Measurements from ENCODE around the gene DPAGT1.

DPAGT1 gene

GRCh38 chr11:119057000-119057769 lies 44.5 kb downstream of the DPAGT1 start, which contains the start of gene HYOU1:
HYOU1 (minus strand) TSS chr11:119057205; CDS start chr11:119056160, 1,045 bp downstream.
- DNase-seq = peak; percentile 99

- DNase-seq = peak; percentile 51
These were observed 45.1 kb downstream of the DPAGT1 start for GRCh38 chr11:119056421-119056999.

GRCh38 chr11:119055901-119056300 lies 45.8 kb downstream of the DPAGT1 start:
- DNase-seq = no peak

- no peak for DNase-seq
These were observed 47.2 kb downstream of the DPAGT1 start for GRCh38 chr11:119054418-119054817.

- no peak for DNase-seq
These were observed 49.4 kb downstream of the DPAGT1 start for GRCh38 chr11:119052163-119052814.

- no peak for DNase-seq
These were observed 50.1 kb downstream of the DPAGT1 start for GRCh38 chr11:119051440-119052162.

- DNase-seq = no peak
These were observed 52.6 kb downstream of the DPAGT1 start for GRCh38 chr11:119049081-119049480.

- DNase-seq = no peak
These were observed 53.0 kb downstream of the DPAGT1 start for GRCh38 chr11:119048644-119049043.

GRCh38 chr11:119047205-119047604 lies 54.4 kb downstream of the DPAGT1 start:
- DNase-seq = no peak

All from right forelimb (tissue), 1 donor.